HepG2 (cell line): Measurements from ENCODE around the gene ACTR6. TPM values are rescaled to one million over a fixed set of nuclear protein-coding genes. Genes with fewer than 3 reads are reported as not detected.
A peak's percentile ranks its signal among the peaks of the same experiment; 100 is the strongest.

Experiments
- CCDC6 ChIP-seq: sonication (generic); formaldehyde crosslinking; IDR thresholded peaks from 2 replicates; pipeline ENCODE4 v1.8.1; 2022; ENCODE audit warnings: mild to moderate bottlenecking, missing genetic modification reagents, moderate library complexity
- ESRRA ChIP-seq: sonication (generic); formaldehyde crosslinking; IDR thresholded peaks from 2 replicates; pipeline ENCODE4 v1.5.1; 2020; ENCODE audit warnings: mild to moderate bottlenecking, low read depth, missing genetic modification reagents
- HDAC1 ChIP-seq: sonication (generic); formaldehyde crosslinking; IDR thresholded peaks from 2 replicates; pipeline ENCODE4 v1.5.1; 2020; ENCODE audit warnings: mild to moderate bottlenecking, missing genetic modification reagents
- HNRNPLL ChIP-seq: fragments of 200-400 bp; formaldehyde crosslinking; IDR thresholded peaks from 2 replicates; pipeline ENCODE4 v1.6.1; 2017; ENCODE audit warnings: mild to moderate bottlenecking, low read depth, low read length; ENCODE audit not compliant: poor library complexity, severe bottlenecking
- MAFK ChIP-seq, 2 experiments: IDR thresholded peaks in 1 of 2; conservative IDR thresholded peaks in 1 of 2; 2 replicates each; pipeline ENCODE4 v1.6.1; 2011; ENCODE audit warnings: improper control_type of control experiment in 2 of 2, low read length in 2 of 2
- MTA3 ChIP-seq: sonication (generic); formaldehyde crosslinking; IDR thresholded peaks from 2 replicates; pipeline ENCODE4 v1.4.0; 2020; ENCODE audit warnings: missing genetic modification reagents
- POLR2A ChIP-seq, 2 experiments: IDR thresholded peaks; 2 replicates each; pipeline ENCODE4 v1.6.1; 2011; ENCODE audit warnings: low read depth in 2 of 2, low read length in 2 of 2, mild to moderate bottlenecking in 1 of 2, moderate library complexity in 1 of 2; ENCODE audit not compliant: insufficient read depth in 1 of 2
- RELA ChIP-seq: sonication (generic); formaldehyde crosslinking; IDR thresholded peaks from 2 replicates; pipeline ENCODE4 v1.4.0; 2020; ENCODE audit warnings: missing genetic modification reagents
- RORA ChIP-seq: sonication (generic); formaldehyde crosslinking; IDR thresholded peaks from 2 replicates; pipeline ENCODE4 v1.5.0; 2020; ENCODE audit warnings: mild to moderate bottlenecking, missing genetic modification reagents, moderate library complexity
- TBX3 ChIP-seq: fragments of 450-650 bp; IDR thresholded peaks from 2 replicates; pipeline ENCODE4 v1.6.1; 2017; ENCODE audit warnings: antibody characterized with exemption, mild to moderate bottlenecking, inconsistent platforms, borderline replicate concordance
- TEAD2 ChIP-seq: sonication (generic); formaldehyde crosslinking; IDR thresholded peaks from 2 replicates; pipeline ENCODE4 v1.9.0; 2021; ENCODE audit warnings: missing genetic modification reagents
- THYN1 ChIP-seq: sonication (generic); formaldehyde crosslinking; IDR thresholded peaks from 2 replicates; pipeline ENCODE4 v1.8.1; 2023; ENCODE audit warnings: low read depth, mild to moderate bottlenecking, moderate library complexity, missing genetic modification reagents, borderline replicate concordance
- YEATS2 ChIP-seq: sonication (generic); formaldehyde crosslinking; IDR thresholded peaks from 2 replicates; pipeline ENCODE4 v1.4.0; 2020; ENCODE audit warnings: missing genetic modification reagents, borderline replicate concordance
- ZNF30 ChIP-seq: sonication (generic); formaldehyde crosslinking; IDR thresholded peaks from 2 replicates; pipeline ENCODE4 v1.5.0; 2020; ENCODE audit warnings: mild to moderate bottlenecking, missing genetic modification reagents
- ZNF354B ChIP-seq: sonication (generic); formaldehyde crosslinking; IDR thresholded peaks from 2 replicates; pipeline ENCODE4 v1.8.0; 2022; ENCODE audit warnings: mild to moderate bottlenecking, missing genetic modification reagents
- ZNF619 ChIP-seq: sonication (generic); formaldehyde crosslinking; IDR thresholded peaks from 2 replicates; pipeline ENCODE4 v1.4.0; 2020; ENCODE audit warnings: mild to moderate bottlenecking, missing genetic modification reagents
- ZNF724P ChIP-seq: sonication (generic); formaldehyde crosslinking; IDR thresholded peaks from 2 replicates; pipeline ENCODE4 v1.8.0; 2022; ENCODE audit warnings: missing genetic modification reagents, borderline replicate concordance
- ZNF883 ChIP-seq: sonication (generic); formaldehyde crosslinking; IDR thresholded peaks from 2 replicates; pipeline ENCODE4 v1.5.1; 2020; ENCODE audit warnings: mild to moderate bottlenecking, missing genetic modification reagents; ENCODE audit errors: not compliant biosample characterization
- polyA plus RNA-seq, 8 experiments: library from polyadenylated mRNA; depleted of rRNA in 3 of 8; stranded (reverse) in 7 of 8; unstranded in 1 of 8; fragments of >200 nt; fragmentation: Illumina TruSeq in 4 of 8; extraction: Trizol in 4 of 8; gene quantifications; 2 replicates each; pipeline versions ENCODE4 v1.2.1 to v1.2.3, GENCODE V29; 2011 to 2016; ENCODE audit warnings: low read depth in 4 of 8, missing spikeins in 1 of 8, mixed read lengths in 1 of 8; ENCODE audit not compliant: insufficient read depth in 1 of 8
- total RNA-seq, 5 experiments: library from RNA; depleted of rRNA; stranded (reverse); fragments of >200 nt; fragmentation: Illumina TruSeq; extraction: Trizol; gene quantifications; 2 replicates each; pipeline ENCODE4 v1.2.3, GENCODE V29; 2016; ENCODE audit warnings: low read depth in 1 of 5
- TF ChIP-seq, protein P1 (sequence below): IDR thresholded peaks from 2 replicates; pipeline ENCODE4 v1.6.1; 2012; ENCODE audit warnings: inconsistent platforms
- TF ChIP-seq, protein P2 (sequence below): IDR thresholded peaks from 2 replicates; pipeline ENCODE4 v1.6.1; 2016; ENCODE audit warnings: missing compliant biosample characterization, missing genetic modification reagents, borderline replicate concordance
- TF ChIP-seq, protein P3 (sequence below): sonication (generic); formaldehyde crosslinking; IDR thresholded peaks from 2 replicates; pipeline ENCODE4 v1.9.0; 2021; ENCODE audit warnings: missing genetic modification reagents, borderline replicate concordance
- TF ChIP-seq, protein P4 (sequence below): sonication (generic); formaldehyde crosslinking; IDR thresholded peaks from 2 replicates; pipeline ENCODE4 v1.8.1; 2023; ENCODE audit warnings: missing genetic modification reagents, mild to moderate bottlenecking, borderline replicate concordance
- TF ChIP-seq, protein P5 (sequence below): sonication (generic); formaldehyde crosslinking; IDR thresholded peaks from 2 replicates; pipeline ENCODE4 v1.5.0; 2020; ENCODE audit warnings: missing genetic modification reagents, mild to moderate bottlenecking, borderline replicate concordance
- TF ChIP-seq, protein P6 (sequence below): sonication (generic); formaldehyde crosslinking; IDR thresholded peaks from 2 replicates; pipeline ENCODE4 v1.5.0; 2020; ENCODE audit warnings: missing genetic modification reagents

Gene ACTR6
- total and polyA plus RNA-seq, 2 of the 13 experiments (the other 11 are each of a cell fraction or from before 2014, with no cell fraction given) = 12.9 to 22.4 TPM

DNA sequence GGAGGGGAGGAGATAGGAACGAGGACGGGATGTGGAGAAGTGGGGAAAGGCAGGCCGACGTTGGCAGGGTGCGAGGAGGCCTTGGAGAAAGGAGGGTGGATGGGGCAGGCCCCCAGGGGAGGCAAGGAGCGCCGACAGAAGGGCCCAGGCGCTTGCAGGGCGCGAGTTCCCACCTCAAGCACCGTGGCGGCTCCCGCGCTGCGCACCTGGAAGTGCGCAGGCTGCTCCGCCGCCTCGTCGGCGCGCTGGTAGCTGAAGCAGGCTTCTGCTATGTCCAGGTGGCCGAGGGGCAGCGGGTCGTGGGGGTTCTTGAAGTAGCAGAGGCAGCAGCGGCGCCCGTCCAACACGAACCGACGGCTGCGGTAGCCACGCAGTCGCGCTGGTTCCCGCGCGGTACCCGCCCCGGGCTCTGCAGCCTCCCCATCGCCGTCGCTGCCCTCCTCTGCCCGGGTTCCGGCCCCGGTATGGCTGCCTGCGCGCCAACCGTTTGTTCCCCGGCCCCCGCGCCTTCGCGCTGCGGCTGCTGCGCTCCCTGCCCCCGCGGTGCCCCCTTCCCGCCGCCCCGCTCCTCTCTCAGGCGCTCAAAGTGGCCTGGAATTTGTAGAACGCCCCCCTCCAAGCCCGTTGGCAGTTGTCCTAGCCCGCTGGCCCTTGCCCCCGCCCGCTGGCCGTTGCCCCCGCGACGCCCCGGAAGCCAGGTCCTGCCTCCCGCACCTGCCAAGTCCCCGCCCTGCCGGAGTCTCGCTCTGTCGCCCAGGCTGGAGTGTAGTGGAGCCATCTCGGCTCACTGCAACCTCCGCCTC is 1.1 kb upstream of the ACTR6 start (continued):
- TF ChIP-seq, protein P1, sequence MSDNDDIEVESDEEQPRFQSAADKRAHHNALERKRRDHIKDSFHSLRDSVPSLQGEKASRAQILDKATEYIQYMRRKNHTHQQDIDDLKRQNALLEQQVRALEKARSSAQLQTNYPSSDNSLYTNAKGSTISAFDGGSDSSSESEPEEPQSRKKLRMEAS = peak; percentile 31; the same call in 1 of the 2 replicates
- TF ChIP-seq, protein P2, sequence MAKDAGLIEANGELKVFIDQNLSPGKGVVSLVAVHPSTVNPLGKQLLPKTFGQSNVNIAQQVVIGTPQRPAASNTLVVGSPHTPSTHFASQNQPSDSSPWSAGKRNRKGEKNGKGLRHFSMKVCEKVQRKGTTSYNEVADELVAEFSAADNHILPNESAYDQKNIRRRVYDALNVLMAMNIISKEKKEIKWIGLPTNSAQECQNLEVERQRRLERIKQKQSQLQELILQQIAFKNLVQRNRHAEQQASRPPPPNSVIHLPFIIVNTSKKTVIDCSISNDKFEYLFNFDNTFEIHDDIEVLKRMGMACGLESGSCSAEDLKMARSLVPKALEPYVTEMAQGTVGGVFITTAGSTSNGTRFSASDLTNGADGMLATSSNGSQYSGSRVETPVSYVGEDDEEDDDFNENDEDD (CRISPR knock-in tag) = peak; percentile 28; the same call in 1 of the 2 replicates
- peak; percentile 45; the same call in 1 of the 2 replicates for TF ChIP-seq HDAC1
- 0 out of 2 replicates have a peak, but pooled peaks have one; percentile 44 for TF ChIP-seq CCDC6 (CRISPR knock-in tag)
- TF ChIP-seq ZNF354B (CRISPR knock-in tag) = no peak
- no peak for TF ChIP-seq TEAD2 (CRISPR knock-in tag)
- TF ChIP-seq THYN1 (CRISPR knock-in tag) = no peak
- peak in 1 of 2 experiments; percentile 29; a peak in 1 of 4 replicates for TF ChIP-seq POLR2A (IDR thresholded peaks at IDR 0.05; ENCODE audit: insufficient read depth in 1 of 2, low read depth in 2 of 2, low read length in 2 of 2)
- TF ChIP-seq, protein P3, sequence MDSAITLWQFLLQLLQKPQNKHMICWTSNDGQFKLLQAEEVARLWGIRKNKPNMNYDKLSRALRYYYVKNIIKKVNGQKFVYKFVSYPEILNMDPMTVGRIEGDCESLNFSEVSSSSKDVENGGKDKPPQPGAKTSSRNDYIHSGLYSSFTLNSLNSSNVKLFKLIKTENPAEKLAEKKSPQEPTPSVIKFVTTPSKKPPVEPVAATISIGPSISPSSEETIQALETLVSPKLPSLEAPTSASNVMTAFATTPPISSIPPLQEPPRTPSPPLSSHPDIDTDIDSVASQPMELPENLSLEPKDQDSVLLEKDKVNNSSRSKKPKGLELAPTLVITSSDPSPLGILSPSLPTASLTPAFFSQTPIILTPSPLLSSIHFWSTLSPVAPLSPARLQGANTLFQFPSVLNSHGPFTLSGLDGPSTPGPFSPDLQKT (CRISPR knock-in tag) = no peak
- peak; percentile 83 for TF ChIP-seq HNRNPLL
- TF ChIP-seq RELA = no peak
- TF ChIP-seq MTA3 = no peak
- TF ChIP-seq, protein P4, sequence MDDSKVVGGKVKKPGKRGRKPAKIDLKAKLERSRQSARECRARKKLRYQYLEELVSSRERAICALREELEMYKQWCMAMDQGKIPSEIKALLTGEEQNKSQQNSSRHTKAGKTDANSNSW (CRISPR knock-in tag) = no peak
- no peak for TF ChIP-seq TBX3
- TF ChIP-seq ZNF30 (CRISPR knock-in tag) = no peak
- TF ChIP-seq YEATS2 (CRISPR knock-in tag) = no peak
- TF ChIP-seq ZNF619 (CRISPR knock-in tag) = no peak
- TF ChIP-seq, protein P5, sequence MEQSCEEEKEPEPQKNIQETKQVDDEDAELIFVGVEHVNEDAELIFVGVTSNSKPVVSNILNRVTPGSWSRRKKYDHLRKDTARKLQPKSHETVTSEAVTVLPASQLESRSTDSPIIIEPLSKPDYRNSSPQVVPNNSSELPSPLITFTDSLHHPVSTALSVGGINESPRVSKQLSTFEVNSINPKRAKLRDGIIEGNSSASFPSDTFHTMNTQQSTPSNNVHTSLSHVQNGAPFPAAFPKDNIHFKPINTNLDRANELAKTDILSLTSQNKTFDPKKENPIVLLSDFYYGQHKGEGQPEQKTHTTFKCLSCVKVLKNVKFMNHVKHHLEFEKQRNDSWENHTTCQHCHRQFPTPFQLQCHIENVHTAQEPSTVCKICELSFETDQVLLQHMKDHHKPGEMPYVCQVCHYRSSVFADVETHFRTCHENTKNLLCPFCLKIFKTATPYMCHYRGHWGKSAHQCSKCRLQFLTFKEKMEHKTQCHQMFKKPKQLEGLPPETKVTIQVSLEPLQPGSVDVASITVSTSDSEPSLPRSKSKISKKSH (CRISPR knock-in tag) = 0 out of 2 replicates have a peak, but pooled peaks have one; percentile 6
- no peak for TF ChIP-seq ESRRA (CRISPR knock-in tag)
- no peak for TF ChIP-seq RORA
- 0 out of 2 replicates have a peak, but pooled peaks have one; percentile 16 for TF ChIP-seq ZNF724P (CRISPR knock-in tag)
- TF ChIP-seq ZNF883 = no peak
- no peak for TF ChIP-seq MAFK (conservative IDR thresholded peaks at IDR 0.05 in 1 of 2, IDR thresholded peaks at IDR 0.05 in 1 of 2; ENCODE audit: low read length in 2 of 2)
- TF ChIP-seq, protein P6, sequence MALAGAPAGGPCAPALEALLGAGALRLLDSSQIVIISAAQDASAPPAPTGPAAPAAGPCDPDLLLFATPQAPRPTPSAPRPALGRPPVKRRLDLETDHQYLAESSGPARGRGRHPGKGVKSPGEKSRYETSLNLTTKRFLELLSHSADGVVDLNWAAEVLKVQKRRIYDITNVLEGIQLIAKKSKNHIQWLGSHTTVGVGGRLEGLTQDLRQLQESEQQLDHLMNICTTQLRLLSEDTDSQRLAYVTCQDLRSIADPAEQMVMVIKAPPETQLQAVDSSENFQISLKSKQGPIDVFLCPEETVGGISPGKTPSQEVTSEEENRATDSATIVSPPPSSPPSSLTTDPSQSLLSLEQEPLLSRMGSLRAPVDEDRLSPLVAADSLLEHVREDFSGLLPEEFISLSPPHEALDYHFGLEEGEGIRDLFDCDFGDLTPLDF = no peak; the same call in 1 of the 2 replicates
